ENCODE results near the gene UGT1A9. TPM values are rescaled to one million over a fixed set of nuclear protein-coding genes. Genes with fewer than 3 reads are reported as not detected.

Gene UGT1A9
- total RNA-seq, 4 donors from 2014 or later: not detected

DNA sequence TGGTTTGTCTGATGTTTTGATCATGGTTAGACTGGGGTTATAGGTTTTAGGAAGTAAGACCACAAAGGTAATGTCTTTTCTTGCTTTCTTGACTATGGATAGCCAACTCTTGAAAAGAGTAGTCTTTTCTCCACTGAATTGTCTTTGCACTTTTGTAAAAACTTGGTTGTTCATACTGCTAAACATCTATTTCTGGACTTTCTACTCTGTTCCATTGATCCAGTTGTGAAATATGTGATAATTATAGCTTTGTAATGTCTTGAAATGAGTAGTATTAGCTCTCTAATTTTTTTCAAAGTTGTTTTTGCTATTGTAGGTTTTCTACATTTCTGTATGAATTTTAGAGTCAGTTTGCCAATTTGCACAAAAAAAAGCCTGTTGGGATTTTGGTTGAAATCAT, 13.1 kb upstream of the UGT1A9 start:
- TF ChIP-seq POLR2AphosphoS5 (IDR thresholded peaks at IDR 0.05): no peak
- Histone ChIP-seq H3K27me3 (peaks cover 3% of the 10 kb centered on the region), H3K4me3 (no peak overlapping the region), H3K9me3 (no peaks in the 10 kb centered on the region), H3K4me1 (no peaks in the 10 kb centered on the region), H3K36me3 (no peaks in the 10 kb centered on the region), H3K27ac (no peak overlapping the region)
- DNase-seq (ENCODE audit: low spot score in 2 of 2): no peak

DNA sequence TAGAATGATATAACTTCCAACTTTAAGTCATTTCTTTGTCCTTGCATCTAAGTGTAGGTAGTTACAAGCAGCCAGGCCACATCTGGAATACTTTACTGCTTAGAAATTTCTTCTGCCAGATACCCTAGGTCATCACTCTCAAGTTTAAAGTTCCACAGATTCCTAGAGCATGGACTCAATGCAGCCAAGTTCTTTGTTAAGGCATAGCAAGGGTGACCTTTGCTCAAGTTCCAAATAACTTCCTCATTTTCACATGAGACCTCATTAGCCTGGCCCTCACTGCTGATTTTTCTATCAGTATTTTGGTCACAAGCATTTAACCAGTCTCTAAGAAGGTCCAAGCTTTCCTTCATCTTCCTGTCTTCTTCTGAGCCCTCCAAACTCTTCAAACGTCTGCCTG, 7.8 kb upstream of the UGT1A9 start:
- H3K36me3 ChIP-seq: no peaks in the 10 kb centered on the region
- no peak overlapping the region for H3K27ac ChIP-seq
- H3K9me3 ChIP-seq: no peaks in the 10 kb centered on the region
- no peak overlapping the region for H3K4me3 ChIP-seq
- H3K4me1 ChIP-seq: no peaks in the 10 kb centered on the region
- H3K27me3 ChIP-seq: peaks cover 3% of the 10 kb centered on the region
- no peak for DNase-seq (ENCODE audit: low spot score in 2 of 2)
- TF ChIP-seq EP300 (IDR thresholded peaks at IDR 0.05) (no peak), POLR2AphosphoS5 (IDR thresholded peaks at IDR 0.05) (no peak), POLR2A (IDR thresholded peaks at IDR 0.05) (no peak)
- TF ChIP-seq, protein P1, sequence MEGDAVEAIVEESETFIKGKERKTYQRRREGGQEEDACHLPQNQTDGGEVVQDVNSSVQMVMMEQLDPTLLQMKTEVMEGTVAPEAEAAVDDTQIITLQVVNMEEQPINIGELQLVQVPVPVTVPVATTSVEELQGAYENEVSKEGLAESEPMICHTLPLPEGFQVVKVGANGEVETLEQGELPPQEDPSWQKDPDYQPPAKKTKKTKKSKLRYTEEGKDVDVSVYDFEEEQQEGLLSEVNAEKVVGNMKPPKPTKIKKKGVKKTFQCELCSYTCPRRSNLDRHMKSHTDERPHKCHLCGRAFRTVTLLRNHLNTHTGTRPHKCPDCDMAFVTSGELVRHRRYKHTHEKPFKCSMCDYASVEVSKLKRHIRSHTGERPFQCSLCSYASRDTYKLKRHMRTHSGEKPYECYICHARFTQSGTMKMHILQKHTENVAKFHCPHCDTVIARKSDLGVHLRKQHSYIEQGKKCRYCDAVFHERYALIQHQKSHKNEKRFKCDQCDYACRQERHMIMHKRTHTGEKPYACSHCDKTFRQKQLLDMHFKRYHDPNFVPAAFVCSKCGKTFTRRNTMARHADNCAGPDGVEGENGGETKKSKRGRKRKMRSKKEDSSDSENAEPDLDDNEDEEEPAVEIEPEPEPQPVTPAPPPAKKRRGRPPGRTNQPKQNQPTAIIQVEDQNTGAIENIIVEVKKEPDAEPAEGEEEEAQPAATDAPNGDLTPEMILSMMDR (IDR thresholded peaks at IDR 0.05): no peak
- 41% methylated on average over 1 of the region's 1 CpG for WGBS

DNA sequence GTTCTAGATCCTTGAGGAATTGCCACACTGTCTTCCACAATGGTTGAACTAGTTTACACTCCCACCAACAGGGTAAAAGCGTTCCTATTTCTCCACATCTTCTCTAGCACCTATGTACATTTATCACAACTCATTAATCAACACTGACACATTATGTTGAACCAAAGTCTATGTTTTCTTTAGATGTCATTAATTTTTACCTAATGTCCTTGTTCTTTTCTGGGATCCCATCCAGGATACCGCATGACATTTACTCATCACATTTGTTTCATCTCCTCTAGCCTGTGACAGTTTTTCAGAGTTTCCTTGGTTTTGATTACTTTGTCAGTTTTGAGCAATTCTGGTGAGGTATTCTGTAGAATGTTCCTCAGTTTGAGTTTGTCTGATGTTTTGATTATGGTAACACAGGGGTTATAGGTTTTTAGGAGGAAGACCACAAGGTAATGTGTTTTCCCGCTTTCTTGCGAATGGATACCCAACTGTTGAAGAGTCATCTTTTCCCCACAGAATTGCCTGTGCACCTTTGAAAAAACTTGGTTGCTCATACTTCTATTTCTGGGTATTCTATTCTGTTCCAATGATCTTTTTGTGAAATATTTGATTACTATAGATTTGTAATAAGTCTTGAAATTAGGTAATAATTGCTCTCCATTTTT, 3.0 kb upstream of the UGT1A9 start:
- TF ChIP-seq POLR2A (IDR thresholded peaks at IDR 0.05) (no peak), POLR2AphosphoS5 (IDR thresholded peaks at IDR 0.05) (no peak), EP300 (IDR thresholded peaks at IDR 0.05) (no peak)
- TF ChIP-seq, protein P1 (IDR thresholded peaks at IDR 0.05): no peak
- no peaks in the 10 kb centered on the region for H3K27me3 ChIP-seq
- H3K4me3 ChIP-seq: no peak overlapping the region
- 80% methylated on average over 4 of the region's 4 CpGs for WGBS
- no peak overlapping the region for H3K27ac ChIP-seq
- no peak for DNase-seq (ENCODE audit: low spot score in 2 of 2)
- H3K9me3 ChIP-seq: no peaks in the 10 kb centered on the region
- H3K36me3 ChIP-seq: no peaks in the 10 kb centered on the region
- no peaks in the 10 kb centered on the region for H3K4me1 ChIP-seq

DNA sequence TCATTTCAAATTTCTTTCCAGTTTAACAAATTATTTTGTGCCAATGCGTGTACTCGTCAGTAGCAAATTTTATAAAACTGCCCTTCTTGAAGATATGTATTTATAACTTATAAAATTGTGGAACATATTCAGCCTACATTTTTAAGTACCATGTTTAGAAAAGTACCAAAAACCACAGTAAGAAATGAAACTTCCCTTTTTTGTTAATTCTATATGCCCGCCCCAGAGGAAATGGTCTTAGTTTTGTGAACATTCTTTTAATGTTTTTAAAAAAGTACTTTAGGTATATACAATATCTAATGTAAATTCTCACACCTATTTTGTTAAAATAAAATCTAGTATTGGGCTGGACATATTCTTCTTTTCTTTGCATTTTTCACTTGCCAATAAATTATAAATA, 1.2 kb downstream of the UGT1A9 start:
- no peak for TF ChIP-seq POLR2A (IDR thresholded peaks at IDR 0.05)
- no peak for TF ChIP-seq POLR2AphosphoS5 (IDR thresholded peaks at IDR 0.05)
- no peak for TF ChIP-seq EP300 (IDR thresholded peaks at IDR 0.05)
- TF ChIP-seq, protein P1 (IDR thresholded peaks at IDR 0.05): no peak
- WGBS: 87% methylated on average over 3 of the region's 3 CpGs

DNA sequence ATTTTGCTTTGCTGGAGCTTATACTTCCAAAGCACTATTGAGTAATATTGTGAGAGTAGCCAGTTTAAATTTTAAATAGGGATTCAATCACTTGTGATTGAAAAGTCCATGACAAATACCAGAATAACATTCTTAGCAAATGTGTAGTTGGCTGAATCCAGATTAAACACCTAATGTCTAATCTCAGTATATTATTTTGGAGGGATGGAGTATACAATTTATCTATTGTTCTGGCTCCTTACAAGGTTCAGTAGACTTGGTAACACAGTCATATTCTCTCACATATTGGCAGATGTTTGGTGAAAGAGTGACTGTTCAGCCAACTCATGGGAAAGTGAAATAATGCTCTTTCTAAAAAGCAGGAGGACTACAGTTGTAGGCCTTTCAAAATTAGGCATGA, 2.2 kb downstream of the UGT1A9 start:
- DNase-seq (ENCODE audit: low spot score in 2 of 2): no peak
- Histone ChIP-seq H3K27ac (no peak overlapping the region), H3K9me3 (no peaks in the 10 kb centered on the region), H3K4me3 (no peak overlapping the region), H3K36me3 (no peaks in the 10 kb centered on the region), H3K27me3 (no peaks in the 10 kb centered on the region), H3K4me1 (no peaks in the 10 kb centered on the region)
- TF ChIP-seq EP300 (IDR thresholded peaks at IDR 0.05): no peak
- no peak for TF ChIP-seq POLR2AphosphoS5 (IDR thresholded peaks at IDR 0.05)
- no peak for TF ChIP-seq POLR2A (IDR thresholded peaks at IDR 0.05)
- TF ChIP-seq, protein P1 (IDR thresholded peaks at IDR 0.05): no peak

More for the DNA sequence above, 1.2 kb downstream of the UGT1A9 start:
- Histone ChIP-seq H3K4me1 (no peaks in the 10 kb centered on the region), H3K27me3 (no peaks in the 10 kb centered on the region), H3K4me3 (no peak overlapping the region), H3K36me3 (no peaks in the 10 kb centered on the region), H3K27ac (no peak overlapping the region), H3K9me3 (no peaks in the 10 kb centered on the region)
- DNase-seq (ENCODE audit: low spot score in 2 of 2): no peak

DNA sequence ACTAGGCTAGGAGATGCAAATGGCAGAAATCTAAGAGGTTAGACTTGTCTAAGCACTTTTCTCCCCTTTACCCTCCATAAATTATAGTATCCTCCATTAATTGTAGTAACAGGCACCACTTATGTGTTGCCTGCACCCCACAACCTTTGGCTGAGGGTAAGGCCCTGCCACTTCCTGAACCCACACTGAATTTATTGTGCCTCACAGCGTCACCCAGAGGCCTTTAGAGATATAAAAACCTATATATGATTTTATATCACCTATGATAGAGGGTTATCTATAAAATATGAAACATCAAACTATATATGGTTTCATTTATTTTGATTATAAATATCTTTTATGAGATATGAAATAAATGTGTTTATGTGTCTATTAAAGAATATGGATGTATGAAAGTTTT, 2.6 kb downstream of the UGT1A9 start:
- H3K4me3 ChIP-seq: no peak overlapping the region
- no peaks in the 10 kb centered on the region for H3K4me1 ChIP-seq
- DNase-seq (ENCODE audit: low spot score in 2 of 2): no peak
- 64% methylated on average over 1 of the region's 1 CpG for WGBS
- TF ChIP-seq POLR2AphosphoS5 (IDR thresholded peaks at IDR 0.05): no peak
- TF ChIP-seq EP300 (IDR thresholded peaks at IDR 0.05): no peak
- TF ChIP-seq, protein P1 (IDR thresholded peaks at IDR 0.05): no peak
- no peak for TF ChIP-seq POLR2A (IDR thresholded peaks at IDR 0.05)
- no peaks in the 10 kb centered on the region for H3K27me3 ChIP-seq
- H3K36me3 ChIP-seq: no peaks in the 10 kb centered on the region
- H3K9me3 ChIP-seq: no peaks in the 10 kb centered on the region
- H3K27ac ChIP-seq: no peak overlapping the region
